ENCODE measurements around the gene MAG. TPM values are rescaled to one million over a fixed set of nuclear protein-coding genes. Genes with fewer than 3 reads are reported as not detected.

The MAG gene
- total RNA-seq, 1 donor from 2014 or later, result not detected

- no peak overlapping the region for H3K4me3 ChIP-seq
- intact Hi-C loops (cut with DNase I), result no loop called here
- TF ChIP-seq CTCF (IDR thresholded peaks at IDR 0.05), result no peak
- H3K36me3 ChIP-seq, result no peaks in the 10 kb centered on the region
- ATAC-seq (peak; percentile 79 to 82), DNase-seq (peak; percentile 83)
- peaks cover 25% of the 10 kb centered on the region for H3K4me1 ChIP-seq
- H3K9me3 ChIP-seq, result no peaks in the 10 kb centered on the region
- no peaks in the 10 kb centered on the region for H3K27me3 ChIP-seq (ENCODE audit: low read depth)
- H3K27ac ChIP-seq, result peak overlapping the region; percentile 67
These were observed 26.9 kb downstream of the MAG start for GRCh38 chr19:35318679-35319448.

- H3K27ac ChIP-seq, result peak overlapping the region; percentile 67
- TF ChIP-seq CTCF (IDR thresholded peaks at IDR 0.05), result no peak
- peaks cover 25% of the 10 kb centered on the region for H3K4me1 ChIP-seq
- ATAC-seq (peak in 1 of 2 donors; percentile 19), DNase-seq (no peak)
- no peaks in the 10 kb centered on the region for H3K9me3 ChIP-seq
- H3K4me3 ChIP-seq, result no peak overlapping the region
- intact Hi-C loops (cut with DNase I), result no loop called here
- H3K27me3 ChIP-seq (ENCODE audit: low read depth), result no peaks in the 10 kb centered on the region
- no peaks in the 10 kb centered on the region for H3K36me3 ChIP-seq
These were observed 28.2 kb downstream of the MAG start for GRCh38 chr19:35320065-35320713.

GRCh38 chr19:35321291-35321690 is 29.3 kb downstream of the MAG start:
- Histone ChIP-seq H3K27me3 (ENCODE audit: low read depth) (no peaks in the 10 kb centered on the region), H3K4me3 (no peak overlapping the region), H3K9me3 (no peaks in the 10 kb centered on the region), H3K36me3 (no peaks in the 10 kb centered on the region), H3K27ac (no peak overlapping the region), H3K4me1 (peaks cover 25% of the 10 kb centered on the region)
- no peak for TF ChIP-seq CTCF (IDR thresholded peaks at IDR 0.05)
- no peak for ATAC-seq
- DNase-seq, result no peak
- intact Hi-C loops (cut with DNase I), result no loop called here

GRCh38 chr19:35322014-35322413 is 30.1 kb downstream of the MAG start:
- no peak overlapping the region for H3K4me3 ChIP-seq
- no peaks in the 10 kb centered on the region for H3K9me3 ChIP-seq
- ATAC-seq, result no peak
- H3K4me1 ChIP-seq, result peaks cover 24% of the 10 kb centered on the region
- no peaks in the 10 kb centered on the region for H3K27me3 ChIP-seq (ENCODE audit: low read depth)
- TF ChIP-seq CTCF (IDR thresholded peaks at IDR 0.05), result no peak
- intact Hi-C loops (cut with DNase I), result no loop called here
- DNase-seq, result no peak
- no peak overlapping the region for H3K27ac ChIP-seq
- H3K36me3 ChIP-seq, result no peaks in the 10 kb centered on the region

GRCh38 chr19:35327642-35328041 is 35.7 kb downstream of the MAG start:
- TF ChIP-seq CTCF (IDR thresholded peaks at IDR 0.05), result no peak
- no peak for ATAC-seq
- Histone ChIP-seq H3K4me1 (no peaks in the 10 kb centered on the region), H3K27ac (no peak overlapping the region), H3K27me3 (ENCODE audit: low read depth) (peaks cover 19% of the 10 kb centered on the region), H3K9me3 (no peaks in the 10 kb centered on the region), H3K4me3 (no peak overlapping the region), H3K36me3 (no peaks in the 10 kb centered on the region)
- intact Hi-C loops (cut with DNase I), result no loop called here
- DNase-seq, result no peak
